Pancreas (tissue), 10 donors: ENCODE measurements around the gene ATP6V1F. TPM values are rescaled to one million over a fixed set of nuclear protein-coding genes. Genes with fewer than 3 reads are reported as not detected.

Experiments
- ATAC-seq, 4 donors: fragments of 200-7000 bp; cut with Tn5 transposase; one replicate each; pipeline versions ENCODE4 v1.8.0 to v1.9.1; 2020; ENCODE audit warnings: mild to moderate bottlenecking in 4 of 4, moderate library complexity in 4 of 4
- DNase-seq, 6 donors: peaks; one replicate each; pipeline ENCODE4 v3.0.0-alpha.2; 2020
- FAIRE-seq: peaks from 2 replicates; lab custom pipeline; 2012; peaks lifted over from hg19 to GRCh38; lab: Jason Lieb, UNC
- H3K27ac ChIP-seq, 4 donors: fragments of 200-600 bp; sonication (generic); 1 replicate in 3 of 4; 2 replicates in 1 of 4; pipeline versions ENCODE4 v1.5.0 to v1.8.0; 2020
- H3K27me3 ChIP-seq, 4 donors: fragments of 200-600 bp; one replicate each; pipeline ENCODE4 v1.8.0; 2021
- H3K36me3 ChIP-seq, 3 donors: fragments of 200-600 bp; sonication (generic) in 1 of 3; one replicate each; pipeline versions ENCODE4 v1.5.0 to v1.8.0; 2020 to 2021
- H3K4me1 ChIP-seq, 3 donors: fragments of 200-600 bp; one replicate each; pipeline ENCODE4 v1.8.0; 2021
- H3K4me3 ChIP-seq, 4 donors: fragments of 200-600 bp; sonication (generic) in 2 of 4; one replicate each; pipeline versions ENCODE4 v1.5.0 to v1.8.0; 2020 to 2021
- H3K9me3 ChIP-seq, 4 donors: fragments of 200-600 bp; one replicate each; pipeline ENCODE4 v1.8.0; 2021
- WGBS, 2 donors: extraction: QIAGEN DNeasy Blood & Tissue Kit; methylation state at CpG; one replicate each; pipeline ENCODE4 v1.1.7; 2013; 5-methylcytosine and 5-hydroxymethylcytosine counted together
- intact Hi-C, 3 donors: fragments of 100-400 bp; cut with DNase I; formaldehyde crosslinking; loops; one replicate each; pipeline versions ENCODE4 v1.11.1 to v1.14.2; 2022
- polyA plus RNA-seq, 2 donors: library from polyadenylated mRNA; stranded (reverse); fragments of 200-250 nt; gene quantifications; one replicate each; pipeline ENCODE4 v1.2.3, GENCODE V29; 2013
- total RNA-seq, 6 donors: library from RNA; stranded (reverse); fragmentation: NEBNext Ultra II Directional in 4 of 6; extraction: Animal tissue kit (Norgen Biotek cat#: 25700) in 4 of 6; gene quantifications; one replicate each; pipeline versions ENCODE4 v1.2.1 to v1.2.4, GENCODE V29; 2021 to 2023
- TF ChIP-seq, protein P1 (sequence below), 4 donors: fragments of 200-600 bp; sonication (generic) in 3 of 4; IDR thresholded peaks; one replicate each; pipeline versions ENCODE4 v1.5.0 to v1.8.0; 2021; ENCODE audit warnings: antibody characterized with exemption in 4 of 4
- donor health status: healthy with polysubstance abuse.
- donor health status: DM: no; HTN: no; CAD: no; lungs with moderate emphysema.
- donor health status: DM: no; HTN: no; CAD: no.
- donor health status: control.
- donor health status: control.
- donor health status: Bipolar disorder and iron deficiency.
- donor health status: DM: yes; HTN: yes; CAD: no.
- donor health status: DM: no; HTN: no; CAD: no.
- donor health status: DM: no; HTN: no; CAD: no.
- donor health status: DM: yes; HTN: yes; CAD: no.

ATP6V1F gene
- total and polyA plus RNA-seq, 8 donors: 28.1 to 96.9 (median 45.3) TPM

DNA sequence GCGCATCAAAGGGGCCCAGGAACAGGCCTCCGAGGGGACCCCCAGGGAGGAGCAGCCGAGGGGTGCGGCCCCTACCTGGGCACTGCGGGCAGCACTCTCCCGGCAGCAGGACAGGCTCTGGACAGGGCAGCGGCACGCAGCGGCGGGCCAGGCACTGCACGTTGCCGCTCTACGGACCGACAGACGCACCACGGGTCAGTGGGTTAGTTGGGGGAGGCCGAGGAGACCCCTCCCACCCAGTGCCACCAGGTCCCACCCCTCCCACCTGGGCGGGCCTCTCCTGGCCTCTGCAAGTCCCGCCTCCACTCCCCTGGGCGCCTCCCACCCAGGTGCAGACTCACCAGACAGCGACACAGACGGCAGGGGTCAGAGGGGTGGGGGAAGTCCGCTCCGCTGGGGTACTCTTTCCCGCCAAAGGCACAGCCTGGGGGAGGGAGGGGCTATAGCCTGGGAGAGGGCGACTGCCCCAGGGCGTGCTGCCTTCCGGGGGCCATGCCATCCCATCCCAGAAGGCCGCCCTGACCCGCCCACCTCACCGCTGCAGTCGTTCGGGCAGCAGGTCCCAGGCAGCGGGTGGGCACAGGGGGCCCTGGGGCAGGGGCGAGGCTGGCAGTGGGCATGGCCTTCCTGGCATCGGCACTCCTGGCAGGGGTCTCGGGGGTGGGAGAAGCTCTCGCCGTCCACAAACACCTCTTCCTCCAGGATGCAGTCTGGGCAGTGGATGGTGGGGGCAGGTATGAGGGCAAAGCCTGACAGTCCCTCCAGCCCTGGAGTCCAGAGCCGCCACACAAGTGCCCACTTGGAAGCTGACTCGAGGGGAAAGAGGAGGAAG lies 28.7 kb downstream of the ATP6V1F start:
- WGBS, 2 donors: 33 to 38% methylated on average over 35 to 41 of the region's 41 CpGs
- H3K27me3 ChIP-seq: peaks cover 0 to 7% (median 0%) of the 10 kb centered on the region in 4 donors
- intact Hi-C loops: no loop called here
- DNase-seq: peak in 1 of 6 donors; percentile 74
- H3K4me3 ChIP-seq: peak overlapping the region in 3 of 4 donors; percentile 12 to 33 (median 26)
- FAIRE-seq: no peak
- TF ChIP-seq, protein P1, sequence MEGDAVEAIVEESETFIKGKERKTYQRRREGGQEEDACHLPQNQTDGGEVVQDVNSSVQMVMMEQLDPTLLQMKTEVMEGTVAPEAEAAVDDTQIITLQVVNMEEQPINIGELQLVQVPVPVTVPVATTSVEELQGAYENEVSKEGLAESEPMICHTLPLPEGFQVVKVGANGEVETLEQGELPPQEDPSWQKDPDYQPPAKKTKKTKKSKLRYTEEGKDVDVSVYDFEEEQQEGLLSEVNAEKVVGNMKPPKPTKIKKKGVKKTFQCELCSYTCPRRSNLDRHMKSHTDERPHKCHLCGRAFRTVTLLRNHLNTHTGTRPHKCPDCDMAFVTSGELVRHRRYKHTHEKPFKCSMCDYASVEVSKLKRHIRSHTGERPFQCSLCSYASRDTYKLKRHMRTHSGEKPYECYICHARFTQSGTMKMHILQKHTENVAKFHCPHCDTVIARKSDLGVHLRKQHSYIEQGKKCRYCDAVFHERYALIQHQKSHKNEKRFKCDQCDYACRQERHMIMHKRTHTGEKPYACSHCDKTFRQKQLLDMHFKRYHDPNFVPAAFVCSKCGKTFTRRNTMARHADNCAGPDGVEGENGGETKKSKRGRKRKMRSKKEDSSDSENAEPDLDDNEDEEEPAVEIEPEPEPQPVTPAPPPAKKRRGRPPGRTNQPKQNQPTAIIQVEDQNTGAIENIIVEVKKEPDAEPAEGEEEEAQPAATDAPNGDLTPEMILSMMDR (IDR thresholded peaks at IDR 0.05): no peak
- H3K27ac ChIP-seq: no peak overlapping the region
- H3K36me3 ChIP-seq: no peaks in the 10 kb centered on the region
- peak; percentile 17 to 56 (median 35) for ATAC-seq
- H3K9me3 ChIP-seq: no peaks in the 10 kb centered on the region
- no peaks in the 10 kb centered on the region for H3K4me1 ChIP-seq

GRCh38 chr7:128891942-128892269 lies 29.2 kb downstream of the ATP6V1F start:
- DNase-seq: no peak
- ATAC-seq: no peak
- no peaks in the 10 kb centered on the region for H3K9me3 ChIP-seq
- no peaks in the 10 kb centered on the region for H3K36me3 ChIP-seq
- no peak overlapping the region for H3K4me3 ChIP-seq
- intact Hi-C loops: no loop called here
- 87 to 88% methylated on average over 11 of the region's 11 CpGs for WGBS, 2 donors
- TF ChIP-seq, protein P1 (IDR thresholded peaks at IDR 0.05): no peak
- peaks cover 0 to 7% (median 0%) of the 10 kb centered on the region in 4 donors for H3K27me3 ChIP-seq
- no peak for FAIRE-seq
- no peak overlapping the region for H3K27ac ChIP-seq
- H3K4me1 ChIP-seq: no peaks in the 10 kb centered on the region

DNA sequence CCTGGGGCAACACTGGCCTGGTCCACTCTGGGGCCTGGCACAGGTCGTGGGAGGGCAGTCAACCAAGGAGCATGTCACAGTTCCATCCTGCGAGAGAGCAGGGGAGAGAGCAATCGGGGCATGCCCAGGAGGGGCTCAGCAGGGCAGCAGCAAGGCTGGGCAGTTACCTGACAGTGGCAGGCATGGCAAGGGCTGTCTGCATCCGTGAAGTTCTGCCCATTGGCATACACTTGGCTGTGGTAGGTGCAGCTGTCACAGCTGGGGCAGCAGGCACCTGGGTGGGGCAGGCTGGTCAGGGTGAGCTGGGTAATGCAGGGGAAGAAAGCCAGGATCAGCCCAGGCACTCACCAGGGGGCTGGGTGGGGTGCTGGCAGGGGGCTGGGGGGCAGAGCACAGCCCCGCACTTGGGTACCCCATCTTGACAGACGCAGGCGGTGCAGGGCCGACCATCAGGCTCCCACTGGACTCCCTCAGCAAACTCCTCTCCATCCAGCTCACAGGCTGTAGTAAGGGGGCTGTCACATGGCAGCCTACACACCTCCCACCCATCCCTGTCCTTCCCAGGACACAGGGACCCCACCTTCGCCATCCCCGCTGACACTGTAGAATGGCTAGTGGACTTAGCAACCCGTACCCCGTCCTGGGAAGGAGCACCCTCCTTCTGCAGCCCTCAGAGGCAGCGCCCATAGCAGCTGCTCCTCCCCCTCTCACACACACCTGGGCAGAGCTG lies 30.0 kb downstream of the ATP6V1F start:
- Histone ChIP-seq H3K9me3 (no peaks in the 10 kb centered on the region), H3K36me3 (no peaks in the 10 kb centered on the region), H3K4me1 (no peaks in the 10 kb centered on the region), H3K27ac (no peak overlapping the region), H3K27me3 (peaks cover 0 to 7% (median 0%) of the 10 kb centered on the region in 4 donors), H3K4me3 (no peak overlapping the region)
- WGBS, 2 donors: 79 to 83% methylated on average over 11 to 13 of the region's 13 CpGs
- peak in 1 of 6 donors; percentile 51 for DNase-seq
- ATAC-seq: peak in 1 of 4 donors; percentile 36
- TF ChIP-seq, protein P1 (IDR thresholded peaks at IDR 0.05): no peak
- intact Hi-C loops: no loop called here
- FAIRE-seq: no peak

DNA sequence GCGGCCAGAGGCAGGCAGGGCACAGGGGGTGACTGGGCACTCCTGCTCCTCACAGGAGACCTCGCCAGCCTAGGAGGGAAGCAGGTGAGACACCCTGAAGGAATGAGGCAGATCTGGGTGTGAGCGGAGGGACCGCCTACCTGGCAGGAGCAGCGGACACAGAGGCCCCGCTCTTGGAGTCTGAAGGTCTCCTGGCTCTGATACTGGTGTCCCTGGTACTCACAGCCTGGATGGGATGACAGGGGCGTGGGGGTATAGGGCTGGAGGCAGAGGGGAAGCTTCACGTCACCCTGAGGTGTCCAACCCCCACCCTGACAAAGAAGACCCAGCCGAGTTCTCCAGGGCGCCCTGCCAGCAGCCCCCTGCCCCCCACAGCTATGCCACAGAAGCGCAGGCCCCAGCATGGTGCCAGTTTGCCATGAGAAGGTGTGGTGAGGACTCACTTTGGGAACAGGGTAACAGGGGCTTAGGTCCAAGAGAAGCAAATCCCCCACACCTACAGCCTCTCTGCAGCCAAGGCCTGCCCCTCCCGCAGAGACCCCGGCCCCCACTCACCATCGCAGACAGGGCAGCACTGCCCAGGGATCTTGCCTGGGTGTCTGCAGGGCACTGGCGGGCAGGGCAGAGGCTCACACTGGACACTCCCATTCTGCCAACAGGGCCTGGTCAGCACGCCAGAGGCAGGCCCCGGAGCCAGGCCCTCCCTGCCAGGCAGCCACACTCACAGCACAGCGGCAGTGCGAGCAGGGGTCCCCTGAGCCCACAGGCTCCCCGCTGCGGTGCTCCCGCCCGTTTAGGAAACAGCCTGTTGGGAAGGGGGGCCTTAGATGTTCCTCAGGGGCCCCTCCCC lies 30.8 kb downstream of the ATP6V1F start:
- Histone ChIP-seq H3K36me3 (no peaks in the 10 kb centered on the region), H3K4me1 (no peaks in the 10 kb centered on the region), H3K27ac (no peak overlapping the region), H3K4me3 (no peak overlapping the region), H3K27me3 (peaks cover 0 to 7% (median 0%) of the 10 kb centered on the region in 4 donors), H3K9me3 (no peaks in the 10 kb centered on the region)
- ATAC-seq: peak in 3 of 4 donors; percentile 26 to 58 (median 54)
- intact Hi-C loops: no loop called here
- 87 to 92% methylated on average over 21 to 23 of the region's 23 CpGs for WGBS, 2 donors
- no peak for FAIRE-seq
- peak in 1 of 6 donors; percentile 60 for DNase-seq
- TF ChIP-seq, protein P1 (IDR thresholded peaks at IDR 0.05): no peak
